Neural cell (in vitro differentiated cells): ENCODE measurements around the gene FRY.

ENCODE experiments used
- EP300 ChIP-seq: fragments of 450-650 bp; conservative IDR thresholded peaks from 2 replicates; pipeline ENCODE4 v1.6.1; 2014; ENCODE audit warnings: antibody characterized with exemption, mild to moderate bottlenecking, moderate library complexity; ENCODE audit not compliant: poor library complexity, severe bottlenecking
- EZH2 ChIP-seq: fragments of 200-600, 300-800 bp; shearing (Covaris generic), sonication (generic); IDR thresholded peaks from 2 replicates; pipeline ENCODE4 v1.6.1; 2014; ENCODE audit warnings: antibody characterized with exemption, low read length, borderline replicate concordance, mild to moderate bottlenecking; ENCODE audit not compliant: insufficient read depth, poor library complexity, severe bottlenecking

DNA sequence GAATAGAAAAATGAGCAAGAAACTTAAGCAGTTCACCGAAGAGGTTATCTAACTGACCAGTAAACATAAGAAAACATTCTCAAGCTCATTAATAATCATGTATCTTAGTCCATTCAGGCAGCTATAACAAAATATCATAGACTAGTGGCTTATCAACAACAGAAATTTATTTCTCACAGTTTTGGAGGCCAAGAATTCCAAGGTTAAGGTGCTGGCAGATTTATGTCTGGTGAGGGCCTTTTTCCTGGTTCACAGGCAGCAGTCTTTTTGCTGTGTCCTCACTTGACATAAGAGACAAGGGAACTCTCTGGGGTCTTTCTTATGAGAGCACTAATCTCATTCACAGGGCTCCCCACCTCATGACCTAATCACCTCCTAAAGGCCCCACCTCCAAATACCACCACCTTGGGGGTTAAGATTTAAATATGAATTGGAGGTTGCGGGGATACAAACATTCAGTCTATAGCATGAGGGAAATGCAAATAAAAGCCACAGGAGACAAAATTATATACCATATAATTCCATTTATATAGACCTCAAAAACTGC lies 160.0 kb downstream of the FRY start:
- no peak for TF ChIP-seq EZH2
- no peak for TF ChIP-seq EP300
